ENCODE data around the gene MAPT.

GRCh38 chr17:45914047-45914717 lies 19.8 kb downstream of the MAPT start:
- TF ChIP-seq POLR2A (IDR thresholded peaks at IDR 0.05) (no peak), CTCF (IDR thresholded peaks at IDR 0.05) (no peak), POLR2AphosphoS5 (IDR thresholded peaks at IDR 0.05) (no peak)
